OCI-LY1 (cell line): ENCODE results near the gene EXOC6.

Source experiments
- CTCF ChIP-seq: fragments of 200-600 bp; sonication (generic), shearing (Covaris generic); IDR thresholded peaks from 2 replicates; pipeline ENCODE4 v1.5.1; 2017; ENCODE audit warnings: mild to moderate bottlenecking, antibody characterized with exemption, low read length, moderate library complexity, mixed read lengths
- EZH2 ChIP-seq: fragments of 200-600 bp; sonication (generic), shearing (Covaris generic); IDR thresholded peaks from 2 replicates; pipeline ENCODE4 v1.8.0; 2017; ENCODE audit warnings: borderline replicate concordance, mixed run types, mild to moderate bottlenecking, antibody characterized with exemption, low read length, moderate library complexity, mixed read lengths

- TF ChIP-seq EZH2 = no peak
- no peak for TF ChIP-seq CTCF
These were observed 211.9 kb downstream of the EXOC6 start, which contains the start of gene CYP26C1 for GRCh38 chr10:93059975-93060886.
